Hematopoietic multipotent progenitor cell treated with erythropoietin and hydrocortisone succinate and interleukin-3 and kit ligand, for 6 days (in vitro differentiated cells): ENCODE results near the gene TMED4.
"Not testable (repeated sequence)": the region's sequence is repeated elsewhere in the genome, so short reads cannot be mapped to it uniquely, and the experiment has no call there.

Experiments used
- DNase-seq: peaks from one replicate; pipeline ENCODE4 v3.0.0-alpha.2; 2015

The TMED4 gene

GRCh38 chr7:44607141-44608068, 25.4 kb upstream of the TMED4 start:
- no peak for DNase-seq

DNA sequence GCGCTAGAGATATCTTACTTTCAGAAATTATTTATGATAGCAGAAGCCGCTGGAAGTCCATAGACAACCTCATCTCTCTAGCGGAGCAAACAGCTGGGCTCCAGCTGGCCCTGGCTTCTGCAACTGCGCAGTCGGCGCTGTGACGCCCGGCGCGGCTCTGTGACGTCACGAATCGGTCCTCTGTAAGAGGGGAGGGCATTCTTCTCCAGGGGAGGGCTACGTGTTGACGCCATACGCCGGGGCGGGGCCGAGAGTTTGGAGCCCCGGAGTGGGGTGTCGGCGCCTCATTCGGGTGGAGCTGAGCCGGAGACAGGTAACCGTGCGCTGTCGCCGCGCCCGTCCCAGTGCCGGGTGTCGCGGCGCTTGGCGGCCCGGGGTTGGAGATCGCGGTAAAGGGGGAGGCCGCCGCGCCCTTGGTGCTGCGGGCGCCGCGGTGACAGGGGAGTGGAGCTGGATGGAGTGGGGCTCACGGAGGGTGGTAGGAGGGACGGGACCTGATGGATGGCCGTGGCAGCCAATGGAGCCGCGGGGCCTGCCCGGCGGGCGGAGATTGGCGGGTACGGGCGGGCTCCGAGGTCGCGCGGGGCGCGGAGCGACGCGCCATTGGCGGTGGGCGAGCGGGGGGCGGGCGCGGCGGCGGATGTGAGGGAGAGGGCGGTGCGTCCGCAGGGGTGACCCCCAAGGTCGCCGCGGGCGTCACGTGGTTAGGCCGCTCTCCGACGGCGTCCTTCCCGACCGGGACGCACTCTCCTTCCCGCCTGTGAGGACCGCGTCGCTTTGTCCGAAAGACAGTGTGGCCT, 24.5 kb upstream of the TMED4 start, which contains the start of gene OGDH:
OGDH (plus strand) TSS at position 287 of the 800 bp plus-strand sequence. CDS start 17,717 bp downstream, outside the sequence.
- peak; percentile 99 for DNase-seq

DNA sequence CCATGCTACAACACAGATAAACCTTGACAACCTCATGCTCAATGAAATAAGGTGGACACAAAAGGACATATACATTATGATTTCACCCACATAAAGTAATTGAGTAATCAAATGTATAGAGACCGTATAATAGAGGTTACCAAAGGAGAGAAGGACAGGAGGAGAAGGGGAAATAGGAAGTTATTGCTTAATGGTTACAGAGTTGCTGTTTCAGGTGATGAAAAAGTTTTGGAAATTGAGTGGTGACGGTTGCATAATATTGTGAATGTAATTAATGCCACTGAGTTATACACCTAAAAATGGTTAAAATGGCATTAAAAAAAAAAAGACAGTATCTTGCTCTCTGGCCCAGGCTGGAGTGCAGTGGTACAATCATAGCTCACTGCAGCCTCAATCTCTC, 22.9 kb upstream of the TMED4 start:
- no peak for DNase-seq

DNA sequence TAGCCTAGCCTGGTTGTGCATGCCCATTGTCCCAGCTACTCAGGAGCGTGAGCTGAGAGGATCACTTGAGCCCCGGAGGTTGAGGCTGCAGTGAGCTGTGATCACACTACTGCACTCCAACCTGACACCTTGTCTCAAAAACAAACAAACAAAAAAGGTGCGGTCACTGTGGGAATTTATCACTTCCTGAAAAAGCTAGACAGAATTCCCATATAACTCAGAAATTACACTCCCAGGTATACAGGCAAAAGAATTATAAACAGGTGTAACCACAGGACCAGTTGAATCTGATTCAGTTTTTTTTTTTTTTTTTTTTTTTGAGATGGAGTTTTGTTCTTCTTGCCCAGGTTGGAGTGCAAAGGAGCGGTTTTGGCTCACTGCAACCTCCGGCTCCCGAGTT, 21.2 kb upstream of the TMED4 start:
- no peak for DNase-seq

GRCh38 chr7:44602576-44602910, 20.5 kb upstream of the TMED4 start:
- no peak for DNase-seq

- DNase-seq: no peak
These were observed 17.2 kb upstream of the TMED4 start for GRCh38 chr7:44599222-44599621.

GRCh38 chr7:44597181-44597580, 15.2 kb upstream of the TMED4 start:
- not testable (repeated sequence) for DNase-seq

DNA sequence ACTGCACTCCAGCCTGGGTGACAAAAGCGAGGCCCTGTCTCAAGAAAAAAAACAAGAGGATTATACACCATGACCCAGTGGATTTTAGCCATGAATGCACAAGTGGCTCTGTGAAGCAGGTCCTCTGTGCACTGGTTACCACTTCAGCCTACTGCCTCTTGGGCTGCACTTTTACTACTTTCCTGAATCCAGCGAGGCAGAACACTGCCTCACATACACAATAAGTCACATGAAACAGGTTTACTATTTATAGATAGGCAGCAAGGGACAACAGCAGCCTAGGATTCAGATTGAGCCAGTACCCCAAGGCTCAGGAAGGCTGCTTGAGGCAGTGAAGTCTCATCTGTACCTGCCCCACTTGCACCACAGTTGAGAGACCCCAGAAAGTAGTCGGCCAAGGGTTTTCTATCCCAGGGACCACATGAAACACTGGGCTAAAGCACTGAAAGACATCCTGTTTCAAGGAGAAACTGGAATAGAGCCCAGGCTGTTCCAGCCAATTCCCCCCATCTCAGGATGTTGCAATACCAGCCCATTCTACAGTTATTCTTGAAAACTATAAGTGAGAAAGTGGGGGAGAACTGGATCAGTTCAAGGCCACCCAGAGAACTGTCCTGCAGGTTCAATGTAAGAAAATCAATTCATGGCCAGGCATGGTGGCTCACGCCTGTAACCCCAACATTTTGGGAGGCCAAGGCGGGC, 14.1 kb upstream of the TMED4 start:
- DNase-seq: no peak

- DNase-seq: no peak
These were observed 8.9 kb upstream of the TMED4 start for GRCh38 chr7:44590910-44591309.

GRCh38 chr7:44587843-44588711, 6.0 kb upstream of the TMED4 start:
- peak; percentile 86 for DNase-seq

DNA sequence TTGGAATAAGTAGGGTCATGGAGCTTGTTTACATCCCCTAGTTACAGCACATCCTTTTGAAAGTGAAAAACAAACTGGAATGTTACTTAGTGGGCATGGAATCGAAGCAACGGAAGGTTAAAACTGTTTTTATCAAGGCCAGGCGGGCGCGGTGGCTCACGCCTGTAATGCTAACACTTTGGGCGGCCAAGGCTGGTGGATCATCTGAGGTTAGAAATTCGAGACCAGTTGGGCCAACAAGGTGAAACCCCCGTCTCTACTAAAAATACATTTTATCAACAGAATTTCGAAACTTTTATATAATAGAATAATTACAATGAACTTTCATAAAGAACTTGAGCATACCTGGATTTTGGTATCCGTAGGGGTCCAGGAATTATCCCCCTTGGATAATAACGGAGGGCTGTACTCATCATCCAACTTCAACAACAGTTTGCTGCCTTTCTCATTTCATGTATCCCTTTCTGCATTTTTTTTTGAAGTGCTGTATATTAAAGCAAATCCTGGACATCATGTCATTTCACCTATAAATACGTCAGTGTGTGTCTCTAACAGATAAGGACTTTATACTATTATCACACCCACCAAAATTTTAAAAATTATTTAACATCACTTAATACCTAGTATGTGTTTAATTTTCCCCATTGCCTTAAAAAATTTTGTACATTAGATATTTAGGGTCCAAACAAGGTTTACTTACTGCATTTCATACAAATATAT, 1.3 kb upstream of the TMED4 start:
- DNase-seq: peak; percentile 35

GRCh38 chr7:44580945-44581878, 819 bp downstream of the TMED4 start:
- peak; percentile 51 for DNase-seq

DNA sequence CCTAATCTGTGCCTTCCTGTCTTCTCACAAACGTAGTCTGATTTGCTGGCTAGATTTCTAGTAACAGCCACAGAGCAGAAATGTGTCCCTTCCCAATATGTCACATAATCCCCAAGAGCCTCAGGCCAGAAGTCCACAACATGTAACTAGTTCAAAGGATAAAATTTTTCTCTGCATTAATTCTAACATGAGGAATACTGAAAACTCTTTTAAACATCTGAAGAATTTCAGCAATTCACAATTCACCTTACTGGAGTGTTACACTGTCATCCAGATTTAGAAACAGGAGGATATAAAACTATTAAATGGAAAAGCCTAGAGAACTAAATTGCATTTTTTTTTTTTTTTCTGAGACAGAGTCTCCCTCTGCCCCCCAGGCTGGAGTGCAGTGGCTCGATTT, 5.8 kb downstream of the TMED4 start:
- DNase-seq: no peak

- DNase-seq: no peak
These were observed 7.0 kb downstream of the TMED4 start for GRCh38 chr7:44575054-44575453.

- no peak for DNase-seq
These were observed 7.7 kb downstream of the TMED4 start for GRCh38 chr7:44574287-44574872.

DNA sequence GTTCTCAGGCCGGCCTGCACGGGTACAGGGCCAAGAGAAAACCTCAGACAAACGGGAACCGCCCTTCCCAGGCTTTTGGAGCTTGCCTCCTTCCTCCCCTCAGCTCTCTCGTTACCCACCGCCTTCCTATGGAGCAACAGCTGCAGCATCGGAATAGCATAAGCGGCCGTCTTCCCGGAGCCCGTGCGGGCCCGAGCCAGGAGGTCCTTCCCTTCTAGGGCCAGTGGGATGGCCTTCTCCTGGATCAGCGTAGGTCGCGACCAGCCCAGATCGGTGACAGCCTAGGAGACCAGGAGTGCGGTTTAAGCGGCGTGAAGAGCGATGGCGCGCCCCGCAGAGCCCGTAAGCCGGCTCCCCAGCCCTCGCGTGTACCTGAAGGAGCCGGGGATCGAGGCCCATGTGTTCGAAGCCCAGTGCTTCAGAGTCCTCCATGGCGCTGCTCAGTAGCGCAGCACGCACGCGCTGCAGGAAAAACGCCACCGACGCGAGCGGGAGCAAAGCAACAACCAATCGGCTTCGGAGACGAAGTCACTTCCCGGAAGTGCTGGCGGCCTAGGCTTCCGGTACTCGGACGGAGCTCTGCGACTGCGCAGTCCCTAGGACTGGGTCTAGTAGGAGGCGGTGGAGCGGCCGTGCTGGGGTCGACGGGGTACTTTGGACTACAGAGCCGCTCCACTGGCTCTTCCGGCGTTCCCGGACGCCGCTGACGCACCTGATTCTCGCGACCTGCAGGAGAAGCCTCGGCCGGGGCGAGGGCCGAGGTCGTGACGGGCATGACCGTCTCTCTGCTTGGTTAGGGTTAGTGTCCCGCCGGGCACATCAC, 8.4 kb downstream of the TMED4 start, which contains the start of gene DDX56:
DDX56 (minus strand) TSS at position 445 of the 823 bp plus-strand sequence; CDS start at position 432, 13 bp downstream.
- DNase-seq: peak; percentile 99

- DNase-seq: no peak
These were observed 9.3 kb downstream of the TMED4 start for GRCh38 chr7:44572771-44573170.

- DNase-seq: no peak
These were observed 12.1 kb downstream of the TMED4 start for GRCh38 chr7:44569959-44570358.
